Gastrocnemius medialis (tissue), 4 donors: ENCODE results near the gene ZAP70. TPM values are rescaled to one million over a fixed set of nuclear protein-coding genes. Genes with fewer than 3 reads are reported as not detected.

Source experiments
- ATAC-seq, 2 donors: fragments of 150-250 bp; one replicate each; pipeline ENCODE4 v1.9.1; 2016
- DNase-seq, 2 donors: peaks; one replicate each; pipeline ENCODE4 v3.0.0-alpha.2; 2019
- H3K27ac ChIP-seq, 4 donors: fragments of 200-600 bp; sonication (generic); 1 replicate in 1 of 4; 2 replicates in 3 of 4; pipeline ENCODE4 v1.5.1; 2016 to 2018; ENCODE audit warnings: mild to moderate bottlenecking in 2 of 4, moderate library complexity in 1 of 4
- H3K27me3 ChIP-seq, 3 donors: fragments of 200-600 bp; sonication (generic) in 2 of 3; 1 replicate in 1 of 3; 2 replicates in 2 of 3; pipeline versions ENCODE4 v1.5.1 to v1.6.0; 2016 to 2019; ENCODE audit warnings: mild to moderate bottlenecking in 1 of 3, moderate library complexity in 1 of 3
- H3K36me3 ChIP-seq, 2 donors: fragments of 200-600 bp; sonication (generic) in 1 of 2; one replicate each; pipeline ENCODE4 v1.5.1; 2017 to 2018
- H3K4me1 ChIP-seq, 2 donors: fragments of 200-600 bp; sonication (generic) in 1 of 2; one replicate each; pipeline ENCODE4 v1.5.1; 2016 to 2017; ENCODE audit warnings: mild to moderate bottlenecking in 2 of 2
- H3K4me3 ChIP-seq, 4 donors: fragments of 200-600 bp; sonication (generic) in 3 of 4; 1 replicate in 1 of 4; 2 replicates in 3 of 4; pipeline ENCODE4 v1.5.1; 2016 to 2019; ENCODE audit warnings: mild to moderate bottlenecking in 2 of 4
- H3K9me3 ChIP-seq, 3 donors: fragments of 200-600 bp; sonication (generic) in 2 of 3; 1 replicate in 1 of 3; 2 replicates in 2 of 3; pipeline ENCODE4 v1.5.1; 2016 to 2019
- CTCF ChIP-seq, 5 experiments: fragments of 450-650 bp in 3 of 5; fragments of 200-600 bp in 2 of 5; sonication (generic) in 2 of 5; IDR thresholded peaks in 4 of 5; conservative IDR thresholded peaks in 1 of 5; 1 replicate in 4 of 5; 2 replicates in 1 of 5; pipeline ENCODE4 v1.5.1; 2016 to 2019; ENCODE audit warnings: antibody characterized with exemption in 5 of 5, mild to moderate bottlenecking in 3 of 5, moderate library complexity in 3 of 5
- POLR2A ChIP-seq, 2 donors: fragments of 450-650 bp; IDR thresholded peaks; one replicate each; pipeline ENCODE4 v1.6.1; 2017; ENCODE audit warnings: antibody characterized with exemption in 2 of 2, mild to moderate bottlenecking in 2 of 2, moderate library complexity in 2 of 2
- in situ Hi-C, 4 donors: fragments of 200-750 bp; cut with MboI; loops; one replicate each; pipeline versions ENCODE4 v1.15.0 to v1.8.0; 2017; ENCODE audit warnings: low sequenced_read_pairs in 4 of 4
- intact Hi-C: fragments of 100-400 bp; cut with DNase I; formaldehyde crosslinking; loops from one replicate; pipeline ENCODE4 v1.15.1; 2023; ENCODE audit warnings: low total_unique reads
- total RNA-seq, 4 donors: library from RNA; depleted of rRNA; stranded (reverse); fragments of >200 nt; gene quantifications; one replicate each; pipeline versions ENCODE4 v1.1.0 to v1.2.3, GENCODE V29; 2016

ZAP70 gene
- total RNA-seq, 4 donors from 2014 or later = 0.25 to 1.1 TPM; not detected in 2

- H3K36me3 ChIP-seq = no peaks in the 10 kb centered on the region
- no peaks in the 10 kb centered on the region for H3K9me3 ChIP-seq
- in situ Hi-C loops (no loop called here), intact Hi-C loops (no loop called here)
- DNase-seq (no peak), ATAC-seq (no peak)
- no peak overlapping the region for H3K4me3 ChIP-seq
- H3K27ac ChIP-seq = no peak overlapping the region
- H3K27me3 ChIP-seq = no peaks in the 10 kb centered on the region
- no peak for TF ChIP-seq POLR2A (IDR thresholded peaks at IDR 0.05)
- no peak for TF ChIP-seq CTCF (IDR thresholded peaks at IDR 0.05 in 4 of 5, conservative IDR thresholded peaks at IDR 0.05 in 1 of 5)
- H3K4me1 ChIP-seq = no peaks in the 10 kb centered on the region
These were observed 8.4 kb upstream of the ZAP70 start for GRCh38 chr2:97704989-97705388.

- in situ Hi-C loops = no loop called here
- Histone ChIP-seq H3K4me1 (no peaks in the 10 kb centered on the region), H3K4me3 (no peak overlapping the region), H3K27me3 (no peaks in the 10 kb centered on the region), H3K36me3 (no peaks in the 10 kb centered on the region), H3K9me3 (no peaks in the 10 kb centered on the region), H3K27ac (no peak overlapping the region)
- no peak for DNase-seq
- intact Hi-C loops = no loop called here
- no peak for ATAC-seq
- TF ChIP-seq POLR2A (IDR thresholded peaks at IDR 0.05) (no peak), CTCF (IDR thresholded peaks at IDR 0.05 in 4 of 5, conservative IDR thresholded peaks at IDR 0.05 in 1 of 5) (no peak)
These were observed 7.3 kb upstream of the ZAP70 start for GRCh38 chr2:97706112-97706511.

GRCh38 chr2:97706708-97707345 lies 6.5 kb upstream of the ZAP70 start:
- ATAC-seq = no peak
- H3K27me3 ChIP-seq = no peaks in the 10 kb centered on the region
- no peak overlapping the region for H3K27ac ChIP-seq
- H3K4me3 ChIP-seq = no peak overlapping the region
- intact Hi-C loops = no loop called here
- H3K4me1 ChIP-seq = no peaks in the 10 kb centered on the region
- no peak for DNase-seq
- no peak for TF ChIP-seq POLR2A (IDR thresholded peaks at IDR 0.05)
- TF ChIP-seq CTCF (IDR thresholded peaks at IDR 0.05 in 4 of 5, conservative IDR thresholded peaks at IDR 0.05 in 1 of 5) = no peak
- in situ Hi-C loops = no loop called here
- no peaks in the 10 kb centered on the region for H3K36me3 ChIP-seq
- H3K9me3 ChIP-seq = no peaks in the 10 kb centered on the region

GRCh38 chr2:97707362-97708047 lies 5.9 kb upstream of the ZAP70 start:
- Histone ChIP-seq H3K9me3 (no peaks in the 10 kb centered on the region), H3K4me1 (no peaks in the 10 kb centered on the region), H3K27ac (no peak overlapping the region), H3K4me3 (no peak overlapping the region), H3K36me3 (no peaks in the 10 kb centered on the region), H3K27me3 (no peaks in the 10 kb centered on the region)
- in situ Hi-C loops (no loop called here), intact Hi-C loops (no loop called here)
- ATAC-seq (no peak), DNase-seq (no peak)
- TF ChIP-seq POLR2A (IDR thresholded peaks at IDR 0.05) (no peak), CTCF (IDR thresholded peaks at IDR 0.05 in 4 of 5, conservative IDR thresholded peaks at IDR 0.05 in 1 of 5) (no peak)
